ENCODE data around the gene NPIPB5. TPM values are rescaled to one million over a fixed set of nuclear protein-coding genes. Genes with fewer than 3 reads are reported as not detected.
"Not testable (repeated sequence)": the region's sequence is repeated elsewhere in the genome, so short reads cannot be mapped to it uniquely, and the experiment has no call there.

Gene NPIPB5
- total RNA-seq = 99.7 TPM

- DNase-seq = not testable (repeated sequence)
Measured at GRCh38 chr16:22510591-22510990, at the start of gene NPIPB5. TSS of gene NPIPB5 (plus strand) at chr16:22510891. CDS start at chr16:22513802, 2,911 bp downstream.

GRCh38 chr16:22468846-22469245, 41.8 kb upstream of the NPIPB5 start:
- DNase-seq = not testable (repeated sequence)

GRCh38 chr16:22537996-22538395, 27.3 kb downstream of the NPIPB5 start:
- DNase-seq = not testable (repeated sequence)

- DNase-seq = not testable (repeated sequence)
Measured at GRCh38 chr16:22544809-22545208, 34.1 kb downstream of the NPIPB5 start.

- DNase-seq = not testable (repeated sequence)
Measured at GRCh38 chr16:22546630-22547029, 35.9 kb downstream of the NPIPB5 start.

- not testable (repeated sequence) for DNase-seq
Measured at GRCh38 chr16:22547170-22547765, 36.6 kb downstream of the NPIPB5 start.

GRCh38 chr16:22549853-22550252, 39.2 kb downstream of the NPIPB5 start:
- DNase-seq = not testable (repeated sequence)

- not testable (repeated sequence) for DNase-seq
Measured at GRCh38 chr16:22551143-22551542, 40.5 kb downstream of the NPIPB5 start.

GRCh38 chr16:22551651-22552050, 41.0 kb downstream of the NPIPB5 start:
- DNase-seq = not testable (repeated sequence)

GRCh38 chr16:22556759-22557158, 46.1 kb downstream of the NPIPB5 start:
- not testable (repeated sequence) for DNase-seq

Small RNA genes within 50 kb of the gene (small RNA-seq; reads per million reads assigned to genes)
- not detected for gene AC106788.1

Other genes with a start within 250 kb of the NPIPB5 start
- gene POLR3E, start 213.5 kb upstream of the NPIPB5 start, total RNA-seq = 45.4 TPM
- gene CDR2, start 136.3 kb upstream of the NPIPB5 start, total RNA-seq = 8.9 TPM